Measurements from ENCODE around the gene ABL1. TPM values are rescaled to one million over a fixed set of nuclear protein-coding genes. Genes with fewer than 3 reads are reported as not detected.
A peak's percentile ranks its signal among the peaks of the same experiment; 100 is the strongest.

The ABL1 gene
- total RNA-seq, 1 experiment from 2014 or later, result 27.6 TPM

DNA sequence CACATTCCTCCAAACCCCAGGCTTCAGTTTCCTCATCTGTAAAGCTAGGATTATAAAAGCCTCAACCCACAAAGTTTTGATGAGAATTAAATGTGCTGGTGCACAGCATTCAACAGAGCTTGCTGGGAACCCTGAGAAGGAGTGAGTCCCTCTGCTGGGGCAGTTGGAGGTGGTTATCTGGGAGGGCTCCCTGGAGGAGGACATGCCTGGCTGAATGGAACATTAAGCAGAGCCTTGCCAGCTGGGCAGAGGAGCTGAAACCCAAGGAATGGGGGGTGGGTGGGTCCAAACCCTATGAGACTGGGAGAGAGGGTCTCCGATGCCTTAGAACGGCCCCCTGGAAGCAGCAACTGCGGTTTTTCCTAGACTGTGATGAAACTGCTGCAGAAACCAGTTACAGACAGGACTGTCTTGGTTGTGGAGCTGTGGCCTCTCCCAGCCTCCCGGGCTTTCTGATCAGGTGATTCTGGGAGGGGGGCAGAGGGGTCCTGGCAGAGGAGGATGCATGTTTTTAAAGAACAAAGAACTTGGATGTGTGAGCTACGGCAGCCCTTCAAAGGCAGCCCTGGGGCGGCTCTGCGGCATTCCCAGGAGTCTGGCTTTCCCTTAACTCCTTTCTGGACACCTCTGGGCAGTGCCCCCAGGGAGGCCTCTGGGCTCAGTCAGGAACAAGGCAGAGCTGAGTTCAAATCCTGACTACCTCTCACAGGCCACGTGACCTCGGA lies 83.2 kb downstream of the ABL1 start:
- in situ Hi-C loops (cut with HindIII; ENCODE audit: low pct_unique_long_range_greater_than_20kb, low sequenced_read_pairs), result no loop called here

DNA sequence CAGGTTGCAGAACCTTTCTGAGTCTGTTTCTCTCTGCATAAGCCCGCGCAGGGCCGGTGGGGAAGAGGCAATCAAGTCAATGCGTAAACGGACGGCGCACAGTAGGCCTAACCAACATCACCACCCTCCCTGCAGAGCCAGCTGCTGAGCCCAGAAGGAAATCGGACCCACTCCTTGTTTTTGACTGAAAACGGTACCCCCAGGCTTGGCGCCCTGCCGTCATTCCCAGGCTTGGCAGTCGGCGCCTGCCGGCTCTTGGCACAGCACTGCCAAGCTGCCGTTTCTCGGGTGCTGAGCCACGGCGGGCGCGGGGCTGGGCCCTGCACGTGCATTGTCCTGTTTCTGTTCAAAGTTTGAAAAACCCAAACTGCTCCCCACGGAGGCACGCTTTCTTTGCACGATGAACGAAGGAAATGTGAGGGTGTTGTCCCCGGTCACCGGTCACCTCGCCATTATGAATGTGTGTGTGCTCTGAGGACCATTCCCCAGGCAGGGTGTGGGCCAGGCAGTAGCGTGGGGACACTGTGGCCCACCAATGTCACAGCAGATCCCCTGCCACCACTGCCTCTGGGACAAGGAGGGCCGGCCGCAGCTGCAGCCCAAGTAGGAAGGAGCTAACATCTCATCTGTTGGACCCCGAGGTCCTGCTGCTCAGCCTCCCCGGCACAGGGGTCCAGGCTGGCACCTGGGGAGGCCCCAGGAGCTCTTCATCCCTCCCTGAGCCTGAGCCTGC lies 83.9 kb downstream of the ABL1 start:
- in situ Hi-C loops (cut with HindIII; ENCODE audit: low pct_unique_long_range_greater_than_20kb, low sequenced_read_pairs), result no loop called here
- no peak for DNase-seq (ENCODE audit: low read depth)

More for the DNA sequence above, 83.2 kb downstream of the ABL1 start:
- no peak for DNase-seq (ENCODE audit: low read depth)

DNA sequence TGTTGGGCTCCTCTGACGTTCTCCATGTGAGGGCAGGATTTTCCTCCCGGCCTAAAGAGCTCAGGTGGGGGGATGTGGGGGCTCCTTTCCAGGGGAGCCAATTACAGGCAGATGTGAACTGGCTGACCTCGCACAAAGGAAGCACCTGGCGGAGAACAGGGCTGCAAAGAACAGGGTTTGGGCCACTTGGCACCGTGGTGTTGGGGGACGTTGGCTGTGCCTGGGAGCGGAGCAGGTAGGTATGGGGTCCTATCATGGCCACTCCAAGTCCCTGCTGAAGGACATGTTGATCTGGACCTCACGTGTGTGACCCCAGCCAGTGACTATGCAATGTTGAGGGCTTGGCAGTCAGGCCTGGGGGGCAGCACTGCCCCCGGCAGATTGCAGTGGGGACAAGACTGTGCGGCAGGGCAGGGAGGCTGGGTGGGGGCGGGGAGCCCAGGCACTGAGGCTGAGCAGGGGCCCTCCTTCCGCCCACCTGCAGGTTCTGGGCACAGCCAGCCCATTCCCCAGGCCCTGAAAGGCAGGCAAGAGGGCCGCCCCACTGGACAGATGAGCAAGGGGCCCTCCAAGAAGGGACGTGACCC lies 84.6 kb downstream of the ABL1 start:
- in situ Hi-C loops (cut with HindIII; ENCODE audit: low pct_unique_long_range_greater_than_20kb, low sequenced_read_pairs), result no loop called here
- DNase-seq (ENCODE audit: low read depth), result no peak

DNA sequence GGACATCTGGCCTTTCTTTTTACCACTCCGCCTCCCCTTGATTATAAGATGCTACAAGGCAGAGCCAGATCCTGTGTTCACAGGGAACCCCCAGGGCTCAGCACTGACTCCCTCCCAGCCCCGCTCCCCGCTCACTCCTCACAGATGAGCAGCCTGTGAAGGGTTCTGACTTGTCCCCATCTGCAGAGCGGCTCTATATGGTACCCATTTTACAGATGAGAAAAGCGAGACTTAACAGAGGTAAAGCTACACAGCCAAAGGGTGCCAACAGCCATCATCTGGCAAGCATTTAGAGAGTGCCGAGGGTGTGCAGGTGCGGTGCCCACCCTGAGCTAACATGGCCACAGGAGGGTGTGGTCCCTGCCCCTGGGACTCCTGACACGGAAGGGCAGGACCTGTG lies 85.2 kb downstream of the ABL1 start:
- DNase-seq (ENCODE audit: low read depth), result no peak
- in situ Hi-C loops (cut with HindIII; ENCODE audit: low pct_unique_long_range_greater_than_20kb, low sequenced_read_pairs), result no loop called here

DNA sequence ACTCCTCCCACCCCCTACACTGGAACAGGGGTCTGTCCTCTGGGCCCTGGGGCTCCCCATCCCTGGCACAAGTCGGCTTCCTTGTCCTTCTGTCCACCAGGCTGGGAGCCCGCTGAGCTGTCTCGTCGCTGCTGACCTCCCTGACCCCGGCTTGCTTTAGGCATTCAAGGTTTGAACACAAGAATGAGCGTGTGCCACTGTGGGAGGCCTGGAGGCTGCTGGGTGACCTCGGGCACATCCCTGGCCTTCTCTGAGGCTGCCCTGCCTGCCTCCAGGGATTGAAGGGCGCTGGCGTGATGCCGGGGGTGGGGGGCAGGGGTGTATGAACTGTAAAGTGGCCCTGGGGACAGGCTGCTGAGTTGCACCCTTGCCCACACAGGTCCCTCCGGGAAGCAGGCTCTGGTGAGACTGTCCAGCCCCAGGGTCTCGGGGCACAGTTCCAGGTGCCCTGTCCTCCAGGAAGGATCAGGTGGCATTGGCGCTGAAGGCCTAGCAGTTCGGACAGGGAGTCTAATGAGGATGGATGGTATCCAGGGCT lies 85.8 kb downstream of the ABL1 start:
- in situ Hi-C loops (cut with HindIII; ENCODE audit: low pct_unique_long_range_greater_than_20kb, low sequenced_read_pairs), result no loop called here
- DNase-seq (ENCODE audit: low read depth), result no peak

DNA sequence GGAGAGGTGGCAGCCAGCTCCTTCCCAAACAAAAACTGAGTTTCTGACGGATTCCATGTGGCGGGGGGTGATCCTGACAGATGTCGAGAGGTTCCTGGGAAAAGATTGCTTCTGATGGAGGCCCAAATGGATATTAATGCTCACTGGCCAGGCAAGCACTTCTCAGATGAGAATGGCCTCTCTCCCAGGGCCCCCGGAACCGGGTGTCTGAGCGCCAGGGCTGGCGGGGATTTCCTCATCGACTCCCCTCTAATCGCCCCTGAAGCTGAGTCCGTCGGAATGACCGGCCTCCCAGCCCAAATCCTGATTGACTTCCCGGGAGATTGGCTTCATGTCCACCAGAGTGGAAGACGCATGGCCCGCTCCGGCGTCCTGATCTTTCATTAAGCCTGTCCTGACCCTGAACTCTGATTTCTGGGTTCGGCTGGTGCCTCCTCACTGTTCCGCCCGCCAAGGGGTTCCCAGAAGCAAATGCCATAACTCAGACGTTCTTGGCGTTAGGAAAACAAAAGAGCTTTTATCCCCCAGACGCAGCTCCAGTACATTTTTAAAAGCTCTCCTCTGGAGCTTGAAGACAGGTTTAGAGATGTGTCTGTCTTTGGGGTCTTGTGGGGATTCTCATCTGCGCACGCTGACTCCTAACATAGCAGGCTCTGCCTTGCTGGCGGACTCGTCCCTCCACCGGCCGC lies 86.4 kb downstream of the ABL1 start:
- DNase-seq (ENCODE audit: low read depth), result no peak
- in situ Hi-C loops (cut with HindIII; ENCODE audit: low pct_unique_long_range_greater_than_20kb, low sequenced_read_pairs), result no loop called here

DNA sequence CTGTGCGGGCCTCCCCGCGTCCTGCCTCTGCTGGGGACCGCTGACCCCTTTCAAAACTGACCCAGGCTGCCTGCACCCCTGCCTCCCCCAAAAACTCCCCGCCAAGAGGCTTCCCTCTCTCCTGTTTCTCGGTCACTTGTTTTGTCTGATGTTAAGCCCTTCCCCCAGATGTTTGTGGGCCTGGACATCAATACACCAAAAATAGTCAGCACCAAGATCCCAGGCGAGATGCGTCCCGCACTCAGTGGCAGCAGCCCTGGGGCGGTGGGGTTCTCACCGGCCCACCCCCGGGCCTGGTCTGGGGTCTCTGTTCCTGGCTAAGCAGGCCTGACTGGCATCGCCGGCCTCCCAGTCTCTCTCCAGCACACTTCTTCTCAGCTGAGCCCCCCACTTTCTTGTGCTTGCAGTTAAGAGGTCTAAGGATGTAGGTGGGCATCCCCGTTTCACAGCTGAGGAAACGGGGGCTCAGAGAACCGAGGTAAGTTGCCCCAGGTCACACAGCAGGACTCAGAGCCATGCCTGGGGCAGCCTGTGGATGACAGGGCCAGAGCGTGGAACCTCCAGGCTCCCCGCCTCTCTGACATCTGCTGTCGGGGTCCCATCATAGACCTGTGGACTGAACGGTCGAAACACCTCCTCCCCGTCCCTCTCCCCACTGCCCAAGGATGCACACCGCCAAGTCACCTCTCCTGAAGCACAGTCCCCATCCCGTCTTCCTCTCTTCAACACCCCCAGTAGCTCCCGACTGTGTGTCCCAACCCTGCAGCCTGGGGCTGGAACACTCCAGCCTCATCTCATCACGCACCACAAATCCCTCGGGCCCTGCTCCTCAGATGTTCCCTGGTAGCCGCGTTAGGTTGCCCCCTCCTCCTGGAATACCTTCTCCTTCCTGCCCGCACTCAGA lies 87.2 kb downstream of the ABL1 start:
- no peak for DNase-seq (ENCODE audit: low read depth)
- in situ Hi-C loops (cut with HindIII; ENCODE audit: low pct_unique_long_range_greater_than_20kb, low sequenced_read_pairs), result no loop called here

DNA sequence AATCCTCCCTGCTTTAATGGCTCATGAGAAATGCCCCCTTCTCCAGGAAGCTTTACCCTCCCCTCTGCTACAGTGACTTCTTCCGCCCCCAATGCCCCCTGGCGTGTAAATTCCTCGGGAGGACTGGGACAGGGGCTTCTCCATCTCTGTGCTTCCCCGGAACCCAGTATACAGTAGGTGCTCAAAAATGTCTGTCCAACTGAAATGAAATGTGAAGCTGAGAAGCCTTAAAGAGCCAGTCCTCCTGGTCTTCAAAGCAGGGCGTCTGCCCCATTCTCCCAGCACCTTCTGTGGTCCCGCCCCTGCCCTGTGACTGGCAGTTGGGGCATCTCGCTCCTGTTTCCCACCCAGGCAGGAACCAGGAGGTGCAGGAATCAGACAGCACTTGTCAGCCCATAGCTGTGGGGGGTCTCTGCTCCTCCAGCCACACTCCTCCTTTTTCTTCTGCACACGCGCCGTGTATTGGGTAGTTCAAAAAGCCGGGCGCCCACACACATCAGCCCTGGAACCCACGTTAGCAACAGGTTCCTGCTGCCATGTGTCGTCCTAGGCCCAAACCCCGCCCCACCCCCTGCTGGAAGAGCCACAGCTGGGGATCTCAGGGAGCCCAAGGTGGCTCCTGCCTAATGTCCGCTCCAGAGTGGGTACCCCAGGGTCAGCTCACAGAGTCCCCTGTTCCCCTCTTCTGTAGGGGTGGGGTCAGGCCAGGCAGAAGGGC lies 88.0 kb downstream of the ABL1 start:
- DNase-seq (ENCODE audit: low read depth), result no peak
- in situ Hi-C loops (cut with HindIII; ENCODE audit: low pct_unique_long_range_greater_than_20kb, low sequenced_read_pairs), result no loop called here

DNA sequence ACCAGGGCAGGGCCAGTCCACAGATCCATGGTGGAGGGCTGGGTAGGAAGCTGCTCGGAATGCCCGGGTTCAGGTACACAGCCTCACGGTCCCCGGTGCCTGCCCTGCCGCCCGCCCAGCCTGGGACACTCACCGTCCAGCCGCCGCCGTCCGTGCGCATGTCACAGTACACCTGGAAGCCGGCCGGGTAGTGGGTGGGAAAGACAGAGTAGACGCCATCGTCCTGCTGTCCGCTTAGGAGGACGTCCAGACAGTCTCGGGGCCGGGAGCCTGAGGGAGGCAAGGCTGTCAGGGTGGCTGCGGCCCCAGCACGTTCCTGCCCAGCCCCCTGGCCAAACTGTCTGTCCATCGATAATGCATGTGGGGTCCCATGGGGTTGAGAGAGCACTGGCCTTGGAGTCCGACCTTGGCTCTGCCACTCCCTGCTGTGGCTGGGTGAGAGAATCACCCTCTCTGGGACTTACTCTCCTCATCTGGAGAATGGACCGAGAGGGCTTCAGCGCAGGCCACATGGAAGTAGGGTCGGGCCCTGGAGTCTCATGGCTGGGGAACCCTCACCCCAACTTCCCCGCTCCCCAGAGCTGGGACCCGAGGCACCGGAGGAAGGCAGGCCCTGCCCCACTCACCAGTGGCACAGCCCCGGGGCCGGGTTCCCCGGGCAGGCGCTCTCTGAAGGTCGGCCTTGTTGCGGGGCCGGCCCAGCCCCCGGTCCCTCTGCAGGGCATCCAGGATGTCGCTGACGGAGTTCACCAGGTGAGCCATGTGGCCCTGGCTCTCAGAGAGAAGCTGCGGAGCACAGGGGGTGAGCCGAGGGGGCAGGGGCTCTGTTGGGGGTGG lies 88.8 kb downstream of the ABL1 start:
- no peak for DNase-seq (ENCODE audit: low read depth)
- in situ Hi-C loops (cut with HindIII; ENCODE audit: low pct_unique_long_range_greater_than_20kb, low sequenced_read_pairs), result no loop called here

DNA sequence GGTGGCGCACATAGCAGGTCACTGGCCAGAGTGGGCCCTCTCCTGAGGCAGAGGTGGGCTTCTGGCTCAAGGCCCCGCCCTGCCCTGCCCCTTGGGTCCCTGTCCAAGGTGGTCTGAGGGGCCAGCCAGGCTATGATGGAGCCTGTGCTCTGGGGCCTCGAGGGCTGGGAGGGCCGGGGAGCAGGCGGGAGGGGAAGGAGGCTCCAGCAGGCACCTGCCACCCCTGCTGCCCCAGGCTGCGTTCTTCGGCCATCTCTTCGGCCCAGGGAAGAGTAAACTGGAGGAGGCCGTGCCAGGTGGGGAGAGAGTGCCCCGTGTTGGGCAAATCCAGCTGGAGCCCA lies 89.4 kb downstream of the ABL1 start:
- DNase-seq (ENCODE audit: low read depth), result no peak
- in situ Hi-C loops (cut with HindIII; ENCODE audit: low pct_unique_long_range_greater_than_20kb, low sequenced_read_pairs), result no loop called here

DNA sequence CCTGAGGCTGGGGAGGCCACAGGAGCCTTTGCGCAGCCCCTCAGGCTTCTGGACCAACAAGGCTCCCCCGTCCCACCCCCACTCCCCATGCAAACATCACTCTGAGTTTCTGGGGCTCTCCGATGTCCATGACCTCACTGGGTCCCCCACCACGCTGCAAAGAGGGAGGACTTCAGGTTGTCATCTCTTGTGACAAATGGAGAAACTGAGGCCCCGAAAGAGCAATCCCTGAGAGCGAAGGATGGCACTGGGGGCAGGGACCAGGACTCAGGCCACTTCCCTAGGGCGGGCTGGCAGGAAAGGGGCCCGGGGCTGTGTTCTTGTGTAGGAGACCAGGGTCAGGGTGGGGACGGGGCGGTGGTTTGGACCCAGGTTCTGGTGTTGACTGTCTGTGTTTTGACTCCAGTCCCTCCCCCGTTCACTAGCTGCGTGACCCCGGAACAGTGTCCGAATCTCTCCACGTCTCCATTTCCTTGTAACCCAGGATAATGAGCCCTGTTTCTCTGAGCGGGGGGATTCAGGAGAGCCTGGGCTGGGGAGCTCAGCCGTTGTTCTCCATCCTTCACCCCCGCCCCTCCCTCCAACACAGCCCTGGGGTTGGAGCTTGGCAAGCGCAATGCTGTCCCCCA lies 90.1 kb downstream of the ABL1 start:
- no peak for DNase-seq (ENCODE audit: low read depth)
- in situ Hi-C loops (cut with HindIII; ENCODE audit: low pct_unique_long_range_greater_than_20kb, low sequenced_read_pairs), result no loop called here

DNA sequence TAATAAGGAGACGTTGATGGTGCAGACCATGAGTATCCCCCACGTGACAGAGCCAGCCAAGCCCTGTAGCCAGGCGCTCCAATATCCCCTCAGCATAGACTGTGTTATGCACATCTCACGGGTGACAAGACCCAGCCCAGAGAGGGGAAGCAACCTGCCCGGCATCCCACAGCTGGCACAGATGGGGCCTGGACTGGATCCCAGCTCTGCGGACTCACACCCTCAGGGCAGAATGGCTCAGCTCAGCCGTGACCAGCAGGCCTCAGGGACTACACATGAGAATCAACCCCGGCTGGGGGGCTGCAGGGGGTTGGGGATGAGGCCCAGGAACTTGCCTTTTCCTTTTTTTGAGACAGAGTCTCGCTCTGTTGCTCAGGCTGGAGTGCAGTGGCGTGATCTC lies 92.3 kb downstream of the ABL1 start:
- DNase-seq (ENCODE audit: low read depth), result peak; percentile 81
- in situ Hi-C loops (cut with HindIII; ENCODE audit: low pct_unique_long_range_greater_than_20kb, low sequenced_read_pairs), result no loop called here

DNA sequence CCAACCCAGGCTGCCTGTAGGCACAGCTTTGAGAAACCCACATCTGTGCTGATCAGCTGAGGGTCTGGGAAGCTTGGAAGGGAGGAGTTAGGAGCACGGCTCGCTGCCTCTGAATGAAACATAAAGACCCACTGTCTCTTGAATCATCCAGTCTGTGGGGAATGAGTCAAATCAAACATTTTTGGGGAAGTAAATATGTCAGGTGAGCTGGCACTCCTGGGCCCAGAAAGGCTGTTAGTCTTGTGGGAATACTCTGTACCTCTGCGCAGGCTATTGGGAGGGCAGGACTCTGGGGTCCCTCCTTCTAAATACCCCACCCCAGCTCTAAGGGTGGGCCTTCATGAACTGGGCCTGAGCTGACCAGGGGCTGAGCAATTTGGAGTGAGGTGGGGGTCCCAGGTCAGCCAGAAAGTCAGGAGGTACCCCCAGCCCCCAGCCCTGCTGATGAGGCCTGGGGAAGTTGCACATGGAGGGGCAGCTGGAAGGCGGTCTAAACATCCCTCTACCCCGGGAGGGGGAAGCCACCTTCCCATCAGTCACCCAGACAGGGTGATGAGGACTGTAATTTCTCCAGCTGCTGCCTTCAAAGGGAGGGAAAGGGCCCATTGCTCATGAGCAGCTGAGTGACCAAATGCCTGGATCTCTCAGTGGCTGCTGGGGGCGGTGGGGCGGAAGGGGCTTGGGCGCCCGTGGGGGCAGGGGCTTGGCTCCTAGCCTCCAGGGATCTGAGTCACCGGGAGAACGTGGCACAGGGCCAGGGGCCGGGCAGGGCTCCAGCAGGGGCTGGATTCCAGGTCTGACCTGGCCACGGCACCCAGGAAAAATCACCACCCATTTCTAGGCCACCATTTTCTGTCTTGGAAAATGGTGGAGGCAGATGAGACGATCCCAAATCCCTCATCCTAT lies 93.2 kb downstream of the ABL1 start:
- peak; percentile 88 for DNase-seq (ENCODE audit: low read depth)
- in situ Hi-C loops (cut with HindIII; ENCODE audit: low pct_unique_long_range_greater_than_20kb, low sequenced_read_pairs), result no loop called here

DNA sequence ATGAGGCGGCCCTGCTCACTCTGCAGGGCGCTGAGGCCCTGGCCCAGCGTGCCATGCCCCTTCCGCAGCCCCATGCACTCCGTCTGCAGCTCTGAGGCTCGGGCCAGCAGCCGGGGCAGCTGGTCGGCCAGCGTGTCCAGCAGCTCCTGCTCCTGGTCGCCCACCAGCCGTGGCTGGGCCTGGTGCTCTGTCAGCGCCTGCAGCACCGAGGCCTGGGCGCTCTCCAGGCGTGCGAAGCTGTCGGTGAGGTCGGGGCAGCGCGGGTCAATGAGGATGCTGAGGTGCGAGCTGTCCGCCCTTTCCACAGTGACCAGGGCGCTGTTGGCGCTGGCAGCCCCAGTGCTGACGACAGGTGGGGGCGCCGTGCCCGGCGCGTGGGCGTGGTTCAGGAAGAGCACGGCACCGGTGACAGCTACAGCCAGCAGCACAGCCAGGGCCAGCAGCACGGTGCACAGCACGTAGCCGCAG lies 94.6 kb downstream of the ABL1 start:
- DNase-seq (ENCODE audit: low read depth), result no peak
- in situ Hi-C loops (cut with HindIII; ENCODE audit: low pct_unique_long_range_greater_than_20kb, low sequenced_read_pairs), result no loop called here

DNA sequence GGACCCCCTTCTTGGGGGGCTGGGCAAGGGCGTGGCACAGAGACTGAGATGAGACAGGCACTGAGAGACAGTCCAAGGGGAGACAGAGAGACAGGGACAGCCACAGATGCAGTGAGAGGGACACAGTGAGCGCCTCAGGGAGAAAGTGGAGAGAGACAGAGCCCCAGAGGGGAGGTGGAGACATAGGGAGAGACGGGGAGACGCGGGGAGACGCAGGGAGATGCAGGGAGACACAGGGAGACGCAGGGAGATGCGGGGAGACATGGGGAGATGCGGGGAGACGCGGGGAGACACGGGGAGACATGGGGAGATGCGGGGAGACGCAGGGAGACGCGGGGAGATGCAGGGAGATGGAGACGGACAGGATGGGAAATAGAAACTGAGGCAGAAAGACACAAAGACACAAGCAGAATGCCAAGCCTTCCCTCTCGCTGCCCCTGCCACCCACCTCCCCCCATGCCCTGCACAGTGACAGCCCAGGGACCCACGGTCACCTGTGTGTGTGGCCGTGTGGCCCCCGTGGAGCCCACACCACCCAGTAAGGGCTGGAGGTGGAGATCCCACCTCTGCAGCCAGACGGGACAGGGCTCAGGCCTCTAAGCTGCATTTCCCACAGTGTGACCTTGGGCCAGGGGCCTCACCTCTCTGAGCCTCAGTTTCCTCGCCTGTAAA lies 95.2 kb downstream of the ABL1 start:
- in situ Hi-C loops (cut with HindIII; ENCODE audit: low pct_unique_long_range_greater_than_20kb, low sequenced_read_pairs), result no loop called here
- DNase-seq (ENCODE audit: low read depth), result no peak

All from Caki2 (cell line).